ENCODE data around the gene NIPBL. TPM values are rescaled to one million over a fixed set of nuclear protein-coding genes. Genes with fewer than 3 reads are reported as not detected.

Gene NIPBL
- total and polyA plus RNA-seq, 2 of the 8 experiments (the other 6 are each of a cell fraction or from before 2014, with no cell fraction given): 21.1 to 53.5 TPM

GRCh38 chr5:36928947-36929346 is 52.4 kb downstream of the NIPBL start:
- H3K27ac ChIP-seq (ENCODE audit: low read depth, low read length): no peak overlapping the region
- peaks cover 1 to 6% of the 10 kb centered on the region in 2 experiments for H4K20me1 ChIP-seq (replicated peaks in 1 of 2; ENCODE audit: control insufficient read depth in 1 of 2, insufficient read depth in 2 of 2, low read length in 2 of 2)
- H2BK5ac ChIP-seq (ENCODE audit: low read depth, low read length): no peak overlapping the region
- TF ChIP-seq ZNF274 (IDR thresholded peaks at IDR 0.05; ENCODE audit: borderline replicate concordance, extremely low read depth, low read length) (no peak), POU5F1 (IDR thresholded peaks at IDR 0.05; ENCODE audit: low read depth, low read length) (no peak), YY1 (IDR thresholded peaks at IDR 0.05; ENCODE audit: low read depth, low read length) (no peak), TBP (IDR thresholded peaks at IDR 0.05; ENCODE audit: low read depth, low read length) (no peak), EZH2 (IDR thresholded peaks at IDR 0.05; ENCODE audit: low read depth, low read length, severe bottlenecking) (no peak), BACH1 (IDR thresholded peaks at IDR 0.05; ENCODE audit: low read length) (no peak), ASH2L (IDR thresholded peaks at IDR 0.05; ENCODE audit: low read length) (no peak), SP2 (IDR thresholded peaks at IDR 0.05; ENCODE audit: low read length) (no peak), KDM1A (IDR thresholded peaks at IDR 0.05; ENCODE audit: borderline replicate concordance, low read length) (no peak), RXRA (IDR thresholded peaks at IDR 0.05; ENCODE audit: insufficient read depth, low read depth, low read length) (no peak)
- H3K9ac ChIP-seq (replicated peaks in 1 of 4; ENCODE audit: extremely low read depth in 1 of 4, low read depth in 3 of 4, low read length in 3 of 4): no peak overlapping the region
- no peaks in the 10 kb centered on the region; the same call in 1 of the 2 replicates for H3K79me1 ChIP-seq (ENCODE audit: low read depth, low read length)
- H2AK5ac ChIP-seq (ENCODE audit: low read depth, low read length): no peak overlapping the region
- H2BK15ac ChIP-seq (ENCODE audit: low read length): no peak overlapping the region
- no peaks in the 10 kb centered on the region for H3K4me1 ChIP-seq (replicated peaks in 1 of 4; ENCODE audit: control insufficient read depth in 3 of 4, insufficient read depth in 4 of 4, low read length in 3 of 4)
- no peak overlapping the region for H4K8ac ChIP-seq (ENCODE audit: extremely low read depth, insufficient read depth, low read length)
- no peak overlapping the region for H2BK120ac ChIP-seq (replicated peaks; ENCODE audit: low read depth, low read length)
- no peak overlapping the region for H4K5ac ChIP-seq (ENCODE audit: insufficient read length, low read depth, low read length)
- H3K14ac ChIP-seq (ENCODE audit: insufficient read length): no peak overlapping the region
- H3K23ac ChIP-seq (ENCODE audit: insufficient read length): no peak overlapping the region
- no peak overlapping the region for H4K91ac ChIP-seq (replicated peaks; ENCODE audit: insufficient read length, low read length)
- ChIA-PET POLR2A (ENCODE audit: partially characterized antibody) (no interaction called here), CTCF (ENCODE audit: partially characterized antibody) (interaction anchor here (1.4 kb wide), 1 partner anchor 17 kb away, joined by 3 read pairs; no protein-coding TSS in a partner anchor)
- no peak overlapping the region for H3K4me3 ChIP-seq (ENCODE audit: extremely low read depth in 1 of 4, insufficient read depth in 2 of 4, low read depth in 3 of 4, low read length in 4 of 4)
- DNase-seq (ENCODE audit: low read depth in 1 of 2, low spot score in 2 of 2) (no peak), FAIRE-seq (no peak)
- H3K4me2 ChIP-seq (ENCODE audit: insufficient read depth in 1 of 2, low read depth in 2 of 2, low read length in 2 of 2): no peak overlapping the region
- no peak overlapping the region for H3K4ac ChIP-seq (replicated peaks; ENCODE audit: insufficient read length, low read depth, low read length)
- H2BK12ac ChIP-seq (ENCODE audit: low read depth, low read length): no peak overlapping the region
- WGBS, 2 experiments (ENCODE audit: extremely low coverage in 1 of 2, insufficient coverage in 1 of 2, insufficient read length in 1 of 2, insufficient replicate concordance in 2 of 2, low coverage in 1 of 2, low lambda C conversion rate in 2 of 2, missing lambda C conversion rate in 1 of 2): 69% methylated on average over 1 of the region's 1 CpG; no CpG with 5 or more reads in 1 of the 2 experiments
- no peak overlapping the region for H3K18ac ChIP-seq (ENCODE audit: extremely low read depth, low read length)
- H3K56ac ChIP-seq (replicated peaks; ENCODE audit: insufficient read length, low read depth, low read length): no peak overlapping the region
- H2BK20ac ChIP-seq (ENCODE audit: low read length): no peak overlapping the region
- H3K79me2 ChIP-seq (ENCODE audit: control insufficient read depth in 1 of 2, insufficient read depth in 2 of 2, low read length in 2 of 2): peaks cover 0 to 100% of the 10 kb centered on the region in 2 experiments; a peak in 3 of 4 replicates
- no peak overlapping the region for H2AFZ ChIP-seq (ENCODE audit: low read length)
- no peaks in the 10 kb centered on the region for H3K23me2 ChIP-seq (ENCODE audit: low read depth, low read length)
- H3K36me3 ChIP-seq (ENCODE audit: control insufficient read depth in 2 of 4, insufficient read depth in 4 of 4, low read length in 3 of 4): no peaks in the 10 kb centered on the region
- H3K27me3 ChIP-seq (replicated peaks in 1 of 4; ENCODE audit: control insufficient read depth in 3 of 4, extremely low read depth in 1 of 4, insufficient read depth in 3 of 4, low read length in 3 of 4): no peaks in the 10 kb centered on the region
- no peaks in the 10 kb centered on the region for H3K9me3 ChIP-seq (ENCODE audit: insufficient read depth in 2 of 2, low read depth in 1 of 2, low read length in 1 of 2)

Measured in H1 (cell line).